Gastrocnemius medialis (tissue), 4 donors: Measurements from ENCODE around the gene LRRN2.

ENCODE experiments used
- CTCF ChIP-seq, 5 experiments: fragments of 450-650 bp in 3 of 5; fragments of 200-600 bp in 2 of 5; sonication (generic) in 2 of 5; IDR thresholded peaks in 4 of 5; conservative IDR thresholded peaks in 1 of 5; 1 replicate in 4 of 5; 2 replicates in 1 of 5; pipeline ENCODE4 v1.5.1; 2016 to 2019; ENCODE audit warnings: antibody characterized with exemption in 5 of 5, mild to moderate bottlenecking in 3 of 5, moderate library complexity in 3 of 5
- POLR2A ChIP-seq, 2 donors: fragments of 450-650 bp; IDR thresholded peaks; one replicate each; pipeline ENCODE4 v1.6.1; 2017; ENCODE audit warnings: antibody characterized with exemption in 2 of 2, mild to moderate bottlenecking in 2 of 2, moderate library complexity in 2 of 2

- no peak for TF ChIP-seq CTCF (IDR thresholded peaks at IDR 0.05 in 4 of 5, conservative IDR thresholded peaks at IDR 0.05 in 1 of 5)
- TF ChIP-seq POLR2A (IDR thresholded peaks at IDR 0.05) = no peak
Observed at GRCh38 chr1:204726478-204726877, 40.9 kb upstream of the LRRN2 start.
